SK-N-SH (cell line): ENCODE measurements around the gene TLE6. TPM values are rescaled to one million over a fixed set of nuclear protein-coding genes. Genes with fewer than 3 reads are reported as not detected.

Experiments used
- CTCF ChIA-PET: fragments of 300-600, 350-600 bp; formaldehyde crosslinking; extraction: SDS; loops from one replicate; lab custom pipeline; 2021; lab: Yijun Ruan, JAX
- POLR2A ChIA-PET: fragments of 350-600 bp; sonication (Branson Sonifier 250); formaldehyde crosslinking; extraction: SDS; loops from one replicate; lab custom pipeline; 2020; ENCODE audit warnings: antibody characterized with exemption, inconsistent platforms; lab: Yijun Ruan, JAX
- DNase-seq: peaks from one replicate; pipeline ENCODE4 v3.0.0; 2012
- H2AFZ ChIP-seq: fragments of 200-600 bp; sonication (generic); 2 replicates; pipeline ENCODE4 v1.8.1; 2016; ENCODE audit warnings: antibody characterized with exemption, mild to moderate bottlenecking, low read depth
- H3F3A ChIP-seq: fragments of 200-600 bp; sonication (generic); replicated peaks from 2 replicates; pipeline ENCODE3; 2016; ENCODE audit warnings: antibody characterized with exemption, mild to moderate bottlenecking; ENCODE audit not compliant: insufficient read depth
- H3K27ac ChIP-seq, 2 experiments: fragments of 200-500 bp in 1 of 2; fragments of 200-600 bp in 1 of 2; sonication (Bioruptor generic) in 1 of 2; sonication (generic), shearing (Covaris generic) in 1 of 2; 2 replicates each; pipeline versions ENCODE4 v1.5.1 to v1.6.1; 2014 to 2016; ENCODE audit warnings: low read depth in 2 of 2, inconsistent platforms in 1 of 2, low read length in 1 of 2, mild to moderate bottlenecking in 1 of 2, mixed read lengths in 1 of 2
- H3K27me3 ChIP-seq: fragments of 200-600 bp; sonication (generic), shearing (Covaris generic); 2 replicates; pipeline ENCODE4 v1.6.1; 2016; ENCODE audit warnings: mixed run types; ENCODE audit not compliant: insufficient read depth
- H3K36me3 ChIP-seq, 2 experiments: fragments of 200-500 bp in 1 of 2; fragments of 200-600 bp in 1 of 2; sonication (Bioruptor generic) in 1 of 2; sonication (generic) in 1 of 2; replicated peaks in 1 of 2; 2 replicates each; pipeline versions ENCODE3 to v1.5.1; 2014 to 2016; ENCODE audit warnings: low read length in 1 of 2, mild to moderate bottlenecking in 1 of 2; ENCODE audit not compliant: insufficient read depth in 2 of 2, control insufficient read depth in 1 of 2
- H3K4me1 ChIP-seq, 2 experiments: fragments of 200-500 bp in 1 of 2; fragments of 200-600 bp in 1 of 2; sonication (Bioruptor generic) in 1 of 2; sonication (generic), shearing (Covaris generic) in 1 of 2; 2 replicates each; pipeline versions ENCODE4 v1.5.1 to v1.6.1; 2014 to 2016; ENCODE audit warnings: low read depth in 1 of 2, low read length in 1 of 2, mixed run types in 1 of 2; ENCODE audit not compliant: insufficient read depth in 2 of 2, control insufficient read depth in 1 of 2
- H3K4me2 ChIP-seq: fragments of 200-600 bp; sonication (generic), shearing (Covaris generic); 2 replicates; pipeline ENCODE4 v1.6.1; 2017; ENCODE audit warnings: mixed run types
- H3K4me3 ChIP-seq, 2 experiments: fragments of 200-500 bp in 1 of 2; fragments of 200-600 bp in 1 of 2; sonication (Bioruptor generic) in 1 of 2; sonication (generic), shearing (Covaris generic) in 1 of 2; 2 replicates each; pipeline versions ENCODE4 v1.5.1 to v1.8.1; 2014 to 2016; ENCODE audit warnings: low read depth in 2 of 2, inconsistent platforms in 1 of 2, low read length in 1 of 2, mild to moderate bottlenecking in 1 of 2, mixed read lengths in 1 of 2, moderate library complexity in 1 of 2
- H3K79me2 ChIP-seq: fragments of 200-600 bp; sonication (generic); 2 replicates; pipeline ENCODE4 v1.8.1; 2017; ENCODE audit warnings: mild to moderate bottlenecking; ENCODE audit not compliant: insufficient read depth
- H3K9ac ChIP-seq: fragments of 200-600 bp; sonication (generic); 2 replicates; pipeline ENCODE4 v1.6.1; 2017; ENCODE audit warnings: mixed run types
- H3K9me2 ChIP-seq: fragments of 200-600 bp; sonication (generic); 2 replicates; pipeline ENCODE4 v1.6.1; 2017; ENCODE audit warnings: mixed run types
- H3K9me3 ChIP-seq: fragments of 200-600 bp; sonication (generic); 2 replicates; pipeline ENCODE4 v1.6.1; 2017; ENCODE audit warnings: mixed run types, mild to moderate bottlenecking, moderate library complexity
- H4K20me1 ChIP-seq: fragments of 200-600 bp; sonication (generic); 2 replicates; pipeline ENCODE4 v1.6.1; 2017; ENCODE audit warnings: mild to moderate bottlenecking, mixed run types; ENCODE audit not compliant: insufficient read depth
- CHD2 ChIP-seq: fragments of 150-350 bp; IDR thresholded peaks from 2 replicates; pipeline ENCODE4 v1.6.1; 2018; ENCODE audit warnings: low read length; ENCODE audit not compliant: partially characterized antibody
- ELF1 ChIP-seq: IDR thresholded peaks from 2 replicates; pipeline ENCODE4 v1.4.0; 2012
- EP300 ChIP-seq, 2 experiments: IDR thresholded peaks; 2 replicates each; pipeline versions ENCODE4 v1.4.0 to v1.6.1; 2012; ENCODE audit warnings: borderline replicate concordance in 1 of 2, low read depth in 1 of 2, low read length in 1 of 2
- EZH2phosphoT487 ChIP-seq: fragments of 200-600 bp; sonication (generic); IDR thresholded peaks from 2 replicates; pipeline ENCODE4 v1.6.1; 2017; ENCODE audit warnings: low read depth, mixed run types, mild to moderate bottlenecking, antibody characterized with exemption, moderate library complexity, borderline replicate concordance
- FOSL2 ChIP-seq: IDR thresholded peaks from 2 replicates; pipeline ENCODE4 v1.4.0; 2012; ENCODE audit warnings: low read depth, mild to moderate bottlenecking, moderate library complexity, borderline replicate concordance
- FOXM1 ChIP-seq: IDR thresholded peaks from 2 replicates; pipeline ENCODE4 v1.4.0; 2012; ENCODE audit warnings: low read depth, mild to moderate bottlenecking
- GABPA ChIP-seq: IDR thresholded peaks from 2 replicates; pipeline ENCODE4 v1.4.0; 2012; ENCODE audit warnings: low read depth, mild to moderate bottlenecking
- JUND ChIP-seq: IDR thresholded peaks from 2 replicates; pipeline ENCODE4 v1.4.0; 2012
- MAX ChIP-seq: IDR thresholded peaks from 2 replicates; pipeline ENCODE4 v1.4.0; 2012; ENCODE audit warnings: low read depth
- MEF2A ChIP-seq: IDR thresholded peaks from 2 replicates; pipeline ENCODE4 v1.4.0; 2012; ENCODE audit warnings: low read depth, borderline replicate concordance
- MXI1 ChIP-seq: IDR thresholded peaks from 2 replicates; pipeline ENCODE4 v1.6.1; 2012; ENCODE audit warnings: mild to moderate bottlenecking, low read depth, low read length, improper control_type of control experiment
- POLR2AphosphoS5 ChIP-seq: IDR thresholded peaks from 2 replicates; pipeline ENCODE4 v1.6.1; 2012; ENCODE audit warnings: low read depth, low read length
- RCOR1 ChIP-seq: fragments of 150-350 bp; IDR thresholded peaks from 2 replicates; pipeline ENCODE4 v1.6.1; 2017; ENCODE audit warnings: antibody characterized with exemption, low read length
- RXRA ChIP-seq: IDR thresholded peaks from 2 replicates; pipeline ENCODE4 v1.4.0; 2012; ENCODE audit warnings: low read depth, mild to moderate bottlenecking, borderline replicate concordance
- SIN3A ChIP-seq: IDR thresholded peaks from 2 replicates; pipeline ENCODE4 v1.6.1; 2012; ENCODE audit warnings: low read depth, mild to moderate bottlenecking, low read length, moderate library complexity, borderline replicate concordance
- TCF12 ChIP-seq: IDR thresholded peaks from 2 replicates; pipeline ENCODE4 v1.4.0; 2012
- TEAD4 ChIP-seq: IDR thresholded peaks from 2 replicates; pipeline ENCODE4 v1.4.0; 2012; ENCODE audit warnings: mild to moderate bottlenecking, borderline replicate concordance; ENCODE audit not compliant: insufficient read depth
- USF2 ChIP-seq: fragments of 150-350 bp; IDR thresholded peaks from 2 replicates; pipeline ENCODE4 v1.6.1; 2017; ENCODE audit warnings: antibody characterized with exemption, low read length, low read depth, borderline replicate concordance
- YY1 ChIP-seq: IDR thresholded peaks from 2 replicates; pipeline ENCODE4 v1.4.0; 2012; ENCODE audit warnings: low read depth, mild to moderate bottlenecking
- WGBS: methylation state at CpG from one replicate; pipeline ENCODE4 v1.1.6; 2017; ENCODE audit warnings: low lambda C conversion rate; 5-methylcytosine and 5-hydroxymethylcytosine counted together
- polyA plus RNA-seq, 3 experiments: library from polyadenylated mRNA; depleted of rRNA; stranded (reverse); fragments of >200 nt; gene quantifications; 2 replicates each; pipeline ENCODE4 v1.2.3, GENCODE V29; 2012
- TF ChIP-seq, protein P1 (sequence below): fragments of 200-600 bp; sonication (generic); IDR thresholded peaks from 2 replicates; pipeline ENCODE4 v1.6.1; 2017; ENCODE audit warnings: antibody characterized with exemption, mild to moderate bottlenecking, moderate library complexity
- TF ChIP-seq, protein P2 (sequence below): fragments of 150-350 bp; IDR thresholded peaks from 2 replicates; pipeline ENCODE4 v1.6.1; 2016; ENCODE audit warnings: mild to moderate bottlenecking, low read depth, low read length

Gene TLE6
- polyA plus RNA-seq, 1 of the 3 experiments (the other 2 are of a cell fraction) = 3.3 TPM

DNA sequence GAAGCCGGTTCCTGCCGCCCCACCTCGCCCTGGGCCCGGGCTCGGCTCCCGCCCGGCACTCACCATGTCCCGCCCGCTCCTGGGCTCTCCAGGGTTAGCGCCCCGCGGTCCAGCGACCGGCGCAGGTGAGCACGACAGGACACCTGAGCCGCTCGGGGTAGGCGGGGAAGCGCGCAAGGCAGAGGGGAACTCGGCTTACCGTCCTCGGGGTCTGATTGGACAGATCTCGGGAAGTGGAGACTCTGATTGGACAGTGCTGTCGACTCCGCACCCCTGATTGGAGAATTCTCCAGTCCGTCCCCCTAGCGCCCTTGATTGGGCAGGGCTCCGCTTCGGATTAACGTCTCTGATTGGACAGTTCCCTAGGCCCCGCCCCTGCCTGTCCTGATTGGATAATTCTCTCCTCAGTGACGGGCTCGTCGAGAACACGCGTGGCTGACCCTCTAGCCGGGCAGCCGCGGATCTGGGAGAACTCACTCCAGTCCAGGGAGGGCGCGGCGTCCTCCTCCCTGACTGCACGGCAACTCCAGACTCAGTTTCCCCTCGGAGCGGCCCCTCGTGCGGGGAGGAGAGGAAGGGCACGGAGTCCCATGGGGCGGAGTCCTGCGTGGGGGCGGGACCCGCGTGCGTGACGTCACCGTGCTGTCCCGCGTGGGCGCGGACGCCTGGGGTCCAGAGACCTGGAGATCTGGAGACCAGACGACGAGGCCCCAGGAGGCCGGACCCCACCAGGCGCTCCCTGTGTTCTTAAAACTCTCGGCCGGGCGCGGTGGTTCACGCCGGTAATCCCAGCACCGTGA lies 32.4 kb upstream of the TLE6 start, which contains the start of gene ZNF77 (continued):
- no peak for TF ChIP-seq TCF12
- TF ChIP-seq EP300 (IDR thresholded peaks at IDR 0.05; ENCODE audit: borderline replicate concordance in 1 of 2, low read depth in 1 of 2, low read length in 1 of 2) = no peak
- peak; percentile 90 for TF ChIP-seq CHD2
- TF ChIP-seq EZH2phosphoT487 = no peak
- TF ChIP-seq FOXM1 = no peak
- TF ChIP-seq MAX = peak; percentile 84
- TF ChIP-seq GABPA = no peak
- TF ChIP-seq USF2 = no peak
- TF ChIP-seq FOSL2 = no peak
- peak; percentile 81 for TF ChIP-seq MXI1
- no peak for TF ChIP-seq ELF1
- TF ChIP-seq JUND = no peak
- TF ChIP-seq TEAD4 = no peak
- TF ChIP-seq MEF2A = no peak
- TF ChIP-seq, protein P1, sequence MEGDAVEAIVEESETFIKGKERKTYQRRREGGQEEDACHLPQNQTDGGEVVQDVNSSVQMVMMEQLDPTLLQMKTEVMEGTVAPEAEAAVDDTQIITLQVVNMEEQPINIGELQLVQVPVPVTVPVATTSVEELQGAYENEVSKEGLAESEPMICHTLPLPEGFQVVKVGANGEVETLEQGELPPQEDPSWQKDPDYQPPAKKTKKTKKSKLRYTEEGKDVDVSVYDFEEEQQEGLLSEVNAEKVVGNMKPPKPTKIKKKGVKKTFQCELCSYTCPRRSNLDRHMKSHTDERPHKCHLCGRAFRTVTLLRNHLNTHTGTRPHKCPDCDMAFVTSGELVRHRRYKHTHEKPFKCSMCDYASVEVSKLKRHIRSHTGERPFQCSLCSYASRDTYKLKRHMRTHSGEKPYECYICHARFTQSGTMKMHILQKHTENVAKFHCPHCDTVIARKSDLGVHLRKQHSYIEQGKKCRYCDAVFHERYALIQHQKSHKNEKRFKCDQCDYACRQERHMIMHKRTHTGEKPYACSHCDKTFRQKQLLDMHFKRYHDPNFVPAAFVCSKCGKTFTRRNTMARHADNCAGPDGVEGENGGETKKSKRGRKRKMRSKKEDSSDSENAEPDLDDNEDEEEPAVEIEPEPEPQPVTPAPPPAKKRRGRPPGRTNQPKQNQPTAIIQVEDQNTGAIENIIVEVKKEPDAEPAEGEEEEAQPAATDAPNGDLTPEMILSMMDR = no peak
- no peak for TF ChIP-seq RXRA
- TF ChIP-seq RCOR1 = no peak

DNA sequence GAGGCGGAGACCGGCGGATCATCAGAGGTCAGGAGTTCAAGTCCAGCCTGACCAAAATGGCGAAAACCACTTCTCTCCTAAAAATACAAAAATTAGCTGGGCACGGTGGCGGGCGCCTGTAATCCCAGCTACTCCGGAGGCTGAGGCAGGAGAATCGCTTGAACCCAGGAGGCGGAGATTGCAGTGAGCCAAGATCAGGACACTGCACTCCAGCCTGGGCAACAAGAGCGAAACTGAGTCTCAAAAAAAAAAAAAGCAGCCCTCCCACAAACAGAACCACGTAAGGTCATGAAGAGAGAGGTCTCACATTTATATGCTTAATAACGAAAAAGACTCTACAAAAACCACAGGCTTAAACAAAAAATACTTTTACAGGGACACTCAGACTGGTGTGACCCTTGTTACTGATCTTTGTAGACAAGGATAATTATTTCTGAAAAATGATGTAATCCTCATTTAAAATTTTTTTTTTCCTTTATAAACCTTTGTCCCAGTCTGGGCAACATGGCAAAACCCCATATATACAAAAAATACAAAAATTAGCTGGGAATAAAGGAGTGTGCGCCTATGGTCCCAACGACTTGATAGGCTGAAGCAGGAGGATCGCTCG lies 31.7 kb upstream of the TLE6 start:
- Histone ChIP-seq H3K79me2 (peaks cover 16% of the 10 kb centered on the region), H3K27me3 (no peaks in the 10 kb centered on the region), H3K4me3 (peak overlapping the region; percentile 72 to 97), H4K20me1 (no peaks in the 10 kb centered on the region), H3K4me1 (peaks cover 9% of the 10 kb centered on the region in 2 experiments; a peak in 2 of 4 replicates), H3K9me2 (no peaks in the 10 kb centered on the region), H2AFZ (peak overlapping the region; percentile 81), H3K4me2 (peak overlapping the region; percentile 91), H3K9me3 (no peaks in the 10 kb centered on the region), H3F3A (peaks cover 20% of the 10 kb centered on the region), H3K27ac (peak overlapping the region; percentile 62 to 90; a peak in 3 of 4 replicates), H3K9ac (peak overlapping the region; percentile 64; the same call in 1 of the 2 replicates), H3K36me3 (peaks cover 0 to 7% of the 10 kb centered on the region in 2 experiments)
- 44% methylated on average over 17 of the region's 17 CpGs for WGBS
- TF ChIP-seq, protein P2, sequence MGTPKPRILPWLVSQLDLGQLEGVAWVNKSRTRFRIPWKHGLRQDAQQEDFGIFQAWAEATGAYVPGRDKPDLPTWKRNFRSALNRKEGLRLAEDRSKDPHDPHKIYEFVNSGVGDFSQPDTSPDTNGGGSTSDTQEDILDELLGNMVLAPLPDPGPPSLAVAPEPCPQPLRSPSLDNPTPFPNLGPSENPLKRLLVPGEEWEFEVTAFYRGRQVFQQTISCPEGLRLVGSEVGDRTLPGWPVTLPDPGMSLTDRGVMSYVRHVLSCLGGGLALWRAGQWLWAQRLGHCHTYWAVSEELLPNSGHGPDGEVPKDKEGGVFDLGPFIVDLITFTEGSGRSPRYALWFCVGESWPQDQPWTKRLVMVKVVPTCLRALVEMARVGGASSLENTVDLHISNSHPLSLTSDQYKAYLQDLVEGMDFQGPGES = no peak
- TF ChIP-seq YY1 = peak; percentile 41; the same call in 1 of the 2 replicates
- no peak for TF ChIP-seq SIN3A
- TF ChIP-seq POLR2AphosphoS5 = no peak
- ChIA-PET POLR2A (no interaction called here), CTCF (no interaction called here)
- no peak for DNase-seq
